Stimulated activated CD8-positive, alpha-beta memory T cell treated with anti-CD3 and anti-CD28 coated beads, Interleukin-12 subunit alpha, Interleukin-12 subunit beta, amount 100 ng/mL, for 1 hour (primary cell): ENCODE measurements around the gene PUS10.
"Not testable (repeated sequence)": the region's sequence is repeated elsewhere in the genome, so short reads cannot be mapped to it uniquely, and the experiment has no call there.

Source experiments
- DNase-seq: peaks from one replicate; pipeline ENCODE4 v3.0.0-alpha.2; 2020; ENCODE audit warnings: low read depth

Gene PUS10

DNA sequence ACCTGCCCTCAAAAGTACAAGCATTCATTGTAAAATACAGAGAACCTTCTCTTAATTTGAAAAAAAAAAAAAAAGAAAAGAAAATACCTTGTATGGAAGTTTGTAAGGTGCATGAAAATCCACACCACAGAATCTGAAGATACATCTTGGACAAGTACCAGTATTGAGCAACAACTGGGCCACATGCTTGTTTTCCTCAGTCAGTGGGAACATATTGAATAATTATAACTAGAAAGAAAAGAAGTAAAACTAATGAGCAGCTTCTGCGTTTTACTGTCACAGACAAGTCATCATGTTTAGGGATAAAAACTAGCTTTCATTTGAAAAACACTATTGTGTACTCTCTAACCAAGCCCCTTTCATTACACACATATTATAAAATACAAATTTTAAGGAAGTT is 6.4 kb downstream of the PUS10 start:
- DNase-seq, result no peak

DNA sequence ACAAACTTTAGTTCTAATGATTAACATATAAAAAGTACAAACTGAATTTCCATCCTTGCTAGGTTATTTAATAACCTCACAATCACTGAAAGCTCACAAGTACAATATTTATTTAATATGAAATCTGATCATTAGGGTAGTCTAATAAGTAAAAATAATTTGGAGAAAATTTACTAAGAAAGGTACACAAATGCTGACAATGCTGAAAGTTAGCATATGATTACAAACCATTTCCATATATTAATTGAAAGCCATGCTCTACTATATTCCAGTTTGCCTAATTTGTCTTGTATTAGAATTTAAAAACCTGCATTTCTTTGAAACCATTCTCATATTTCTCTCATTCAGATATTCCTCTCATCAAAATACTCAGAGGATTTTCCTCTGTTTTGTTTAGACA is 8.7 kb downstream of the PUS10 start:
- no peak for DNase-seq

DNA sequence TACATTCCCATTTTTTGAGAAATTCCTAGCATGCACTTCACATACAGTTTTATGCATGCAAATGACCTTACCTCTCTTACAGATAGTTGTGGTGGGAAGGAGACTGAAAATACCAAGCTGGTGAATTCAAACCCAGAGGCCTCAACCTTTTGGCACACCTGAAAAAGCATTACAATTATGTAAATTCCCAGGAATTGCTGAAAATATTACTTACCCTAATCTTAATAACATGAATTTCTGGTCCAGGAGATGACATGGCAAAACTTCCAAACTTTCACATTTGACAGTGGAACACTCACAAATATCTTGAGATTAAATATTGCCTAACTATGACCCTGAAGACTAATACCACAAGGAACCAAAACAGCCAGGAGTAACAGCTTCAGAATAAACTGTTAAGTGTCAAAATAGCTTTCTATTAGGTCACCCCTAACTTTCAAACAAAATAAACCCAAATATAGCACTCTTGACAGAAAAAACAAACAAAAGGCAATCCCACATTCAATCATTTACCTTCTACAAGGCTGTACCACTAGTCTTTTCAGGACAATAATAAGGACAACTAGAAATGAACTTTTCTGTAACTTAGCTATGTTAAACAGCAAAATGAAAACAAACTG is 11.5 kb downstream of the PUS10 start:
- no peak for DNase-seq

DNA sequence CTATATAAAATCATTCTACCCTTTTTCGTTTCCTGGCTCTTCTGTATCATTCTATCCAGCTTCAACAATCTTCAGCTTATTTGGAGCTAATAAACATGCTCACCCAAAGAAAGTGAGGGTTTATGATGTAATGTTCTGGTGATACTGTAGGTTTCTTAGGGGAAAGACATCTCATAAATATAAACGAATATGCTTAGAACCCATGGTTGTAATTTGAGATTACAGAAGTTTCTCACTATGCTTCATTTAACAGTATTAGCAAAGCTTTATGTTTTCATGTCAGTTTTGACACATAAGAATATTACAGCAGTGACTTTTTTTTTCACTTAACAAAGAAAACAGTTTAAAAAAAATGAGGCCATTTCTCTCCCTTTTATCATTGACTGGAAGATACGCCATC is 12.3 kb downstream of the PUS10 start:
- no peak for DNase-seq

DNA sequence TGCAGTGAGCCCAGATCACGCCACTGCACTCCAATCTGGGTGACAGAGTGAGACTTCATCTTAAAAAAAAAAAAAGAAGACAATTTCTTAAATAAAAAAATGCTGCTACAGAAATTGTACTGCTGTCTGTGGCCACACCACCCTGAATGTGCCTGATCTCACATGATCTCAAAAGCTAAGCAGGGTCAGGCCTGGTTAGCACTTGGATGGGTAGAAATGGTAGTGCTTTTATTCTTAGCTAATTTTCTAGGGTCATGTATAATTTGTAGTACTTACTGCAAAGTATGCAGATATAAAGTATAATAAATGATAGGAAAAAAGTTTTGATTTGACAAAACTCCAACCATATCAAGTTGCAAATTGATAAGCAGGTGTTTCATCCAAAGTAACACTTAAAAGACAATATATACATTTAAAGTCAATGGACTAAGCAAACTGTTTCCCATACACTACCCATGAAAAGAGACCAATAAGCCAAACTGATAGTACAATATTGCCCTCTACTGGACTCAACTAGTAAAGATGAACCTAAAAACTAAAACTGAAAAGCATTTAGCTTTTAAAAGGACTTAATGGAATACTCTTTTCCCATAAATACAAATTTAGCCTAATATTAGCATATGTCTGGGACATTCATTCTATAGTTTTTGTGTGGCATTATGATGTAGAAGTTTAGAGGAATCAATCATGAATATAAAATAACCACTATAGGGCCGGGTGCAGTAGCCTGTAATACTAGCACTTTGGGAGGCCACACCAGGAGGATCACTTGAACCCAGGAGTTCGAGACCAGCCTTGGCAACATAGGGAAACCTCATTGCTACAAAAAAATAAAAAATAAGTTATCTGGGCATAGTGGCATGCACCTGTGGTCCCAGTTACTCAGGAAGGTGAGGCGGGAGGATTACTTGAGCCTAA is 19.2 kb downstream of the PUS10 start:
- no peak for DNase-seq

DNA sequence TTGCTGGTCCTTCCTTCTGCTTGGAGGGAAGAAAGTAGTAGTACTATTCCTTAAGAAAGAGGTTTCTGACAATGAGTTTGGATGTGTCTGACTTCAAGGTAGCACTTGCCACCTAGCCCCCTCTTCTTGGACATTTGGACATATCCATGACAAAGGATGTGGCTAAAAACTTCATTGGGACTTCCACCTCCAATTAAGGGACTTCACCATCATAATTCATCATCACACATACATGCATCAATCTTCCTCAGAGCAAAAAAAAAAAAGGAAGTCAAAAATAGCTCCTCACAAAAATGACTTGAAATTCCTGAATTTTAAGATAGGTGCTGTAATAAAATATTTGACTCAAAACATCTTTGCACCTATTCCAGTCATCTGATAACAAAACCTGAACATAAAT is 23.9 kb downstream of the PUS10 start:
- DNase-seq, result no peak

DNA sequence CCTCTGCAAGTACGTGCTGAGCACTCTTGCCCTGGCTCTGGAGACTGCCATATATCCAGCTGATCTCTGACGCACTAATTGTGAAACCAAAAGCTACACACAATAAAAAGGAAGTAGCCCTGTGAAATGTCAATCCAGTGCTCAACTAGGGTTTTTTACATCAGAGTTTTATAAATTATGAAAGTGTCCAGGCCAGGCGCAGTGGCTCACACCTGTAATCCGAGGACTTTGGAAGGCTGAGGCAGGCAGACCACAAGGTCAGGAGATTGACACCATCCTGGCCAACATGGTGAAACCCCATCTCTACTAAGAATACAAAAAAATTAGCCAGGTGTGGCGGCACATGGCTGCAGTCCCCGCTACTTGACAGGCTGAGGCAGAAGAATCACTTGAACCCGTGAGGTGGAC is 25.1 kb downstream of the PUS10 start:
- DNase-seq, result no peak

DNA sequence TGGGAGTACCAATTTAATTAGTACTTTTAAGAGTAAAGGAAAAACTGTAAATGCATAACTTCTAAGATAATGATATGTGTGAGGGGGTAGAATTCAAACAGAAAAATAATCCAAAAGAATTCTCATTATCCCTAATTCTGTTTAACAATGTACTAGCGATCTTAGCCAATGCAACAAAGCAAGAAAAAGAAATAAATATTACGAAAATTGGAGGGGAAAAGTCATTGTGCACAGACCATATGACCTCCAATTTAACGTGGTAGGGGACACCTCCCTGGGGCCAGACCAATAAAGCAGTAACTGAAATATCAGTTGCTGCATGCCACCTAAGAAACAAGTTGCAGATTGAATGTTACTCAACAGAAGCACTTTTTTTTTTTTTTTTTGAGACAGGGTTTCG is 26.4 kb downstream of the PUS10 start:
- DNase-seq, result no peak

DNA sequence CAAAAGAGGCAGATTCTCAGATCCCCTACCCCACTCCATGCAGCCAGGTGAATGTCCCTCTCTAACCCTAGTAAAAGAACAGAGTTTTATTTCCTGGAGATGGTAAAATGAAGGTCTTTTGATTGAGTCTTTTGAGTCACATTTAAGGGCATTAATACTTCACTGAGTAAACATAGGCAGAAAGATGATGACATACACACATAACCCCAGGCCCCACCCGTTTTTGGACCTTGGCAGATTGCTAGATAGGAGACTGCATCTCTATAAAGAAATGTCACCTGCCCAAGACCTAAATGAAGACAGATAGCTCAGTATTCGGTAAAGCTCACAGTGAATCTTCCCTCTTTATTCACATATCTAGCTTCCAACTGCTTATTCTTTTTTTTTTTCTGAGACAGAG is 28.8 kb downstream of the PUS10 start:
- DNase-seq, result no peak

DNA sequence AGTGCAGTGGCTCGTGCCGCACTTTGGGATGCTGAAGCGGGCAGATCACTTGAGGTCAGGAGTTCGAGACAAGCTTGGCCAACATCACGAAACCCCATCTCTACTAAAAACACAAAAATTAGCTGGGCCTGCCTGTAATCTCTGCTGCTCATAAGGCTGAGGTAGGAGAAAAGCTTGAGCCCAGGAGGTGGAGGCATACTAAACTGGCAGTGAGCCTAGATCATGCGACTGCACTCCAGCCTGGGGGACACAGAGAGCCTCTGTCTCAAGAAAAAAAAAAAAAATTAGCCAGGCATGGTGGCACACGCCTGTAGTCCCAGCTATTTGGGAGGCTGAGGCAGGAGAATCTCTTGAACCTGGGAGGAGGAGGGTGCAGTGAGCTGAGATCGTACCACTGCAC is 30.4 kb downstream of the PUS10 start:
- DNase-seq, result not testable (repeated sequence)

DNA sequence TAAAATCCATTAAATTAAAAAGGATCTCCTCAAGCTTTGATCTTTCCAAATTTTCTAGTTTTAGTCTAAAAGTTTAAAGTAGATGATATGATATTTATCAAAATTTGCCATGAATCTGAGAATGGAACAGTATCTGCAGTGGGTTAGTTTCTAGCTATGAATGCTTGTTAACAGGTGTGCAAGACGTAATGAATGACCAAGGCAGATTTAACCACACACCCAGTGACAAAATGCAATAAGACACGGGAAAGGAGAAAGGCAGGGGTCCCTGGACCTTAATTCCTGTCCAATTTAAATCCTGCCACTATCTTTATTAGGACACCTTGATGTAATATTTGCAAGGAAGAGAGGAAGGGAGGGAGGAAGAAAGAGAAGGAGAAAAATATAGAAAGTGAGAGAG is 31.0 kb downstream of the PUS10 start:
- DNase-seq, result no peak

DNA sequence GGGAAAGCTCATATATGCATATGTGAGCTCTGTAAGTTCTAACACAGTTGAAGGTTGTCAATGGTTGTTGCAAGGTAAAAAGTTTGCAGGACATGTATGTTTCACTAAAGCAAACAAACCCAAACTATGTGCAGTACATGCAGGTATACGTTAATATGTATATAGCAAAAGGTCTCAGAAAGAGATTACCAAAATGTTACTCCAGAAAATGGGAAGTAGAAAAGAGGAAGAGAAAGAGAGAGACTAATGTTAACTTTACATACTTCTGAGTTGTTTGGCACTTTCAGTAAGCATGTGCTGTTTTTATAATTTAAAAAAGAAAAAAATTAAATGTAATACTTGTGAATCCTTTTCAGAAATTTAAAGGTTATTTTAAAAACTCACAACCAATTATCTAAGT is 33.3 kb downstream of the PUS10 start:
- no peak for DNase-seq

DNA sequence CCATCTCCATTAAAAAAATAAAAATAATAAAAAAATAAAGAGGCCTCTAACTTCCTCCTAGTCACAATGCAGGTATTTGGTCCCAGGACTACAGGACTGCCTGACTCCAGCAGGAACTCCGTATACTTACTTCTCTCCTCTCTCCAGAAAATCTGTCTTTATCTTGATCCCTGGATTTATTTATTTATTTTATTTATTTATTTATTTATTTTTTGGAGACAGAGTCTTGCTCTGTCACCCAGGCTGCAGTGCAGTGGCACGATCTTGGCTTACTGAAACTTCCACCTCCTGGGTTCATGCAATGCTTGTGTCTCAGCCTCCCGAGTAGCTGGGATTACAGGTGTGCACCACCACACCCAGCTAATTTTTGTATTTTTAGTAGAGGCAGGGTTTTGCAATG is 36.0 kb downstream of the PUS10 start:
- DNase-seq, result not testable (repeated sequence)

DNA sequence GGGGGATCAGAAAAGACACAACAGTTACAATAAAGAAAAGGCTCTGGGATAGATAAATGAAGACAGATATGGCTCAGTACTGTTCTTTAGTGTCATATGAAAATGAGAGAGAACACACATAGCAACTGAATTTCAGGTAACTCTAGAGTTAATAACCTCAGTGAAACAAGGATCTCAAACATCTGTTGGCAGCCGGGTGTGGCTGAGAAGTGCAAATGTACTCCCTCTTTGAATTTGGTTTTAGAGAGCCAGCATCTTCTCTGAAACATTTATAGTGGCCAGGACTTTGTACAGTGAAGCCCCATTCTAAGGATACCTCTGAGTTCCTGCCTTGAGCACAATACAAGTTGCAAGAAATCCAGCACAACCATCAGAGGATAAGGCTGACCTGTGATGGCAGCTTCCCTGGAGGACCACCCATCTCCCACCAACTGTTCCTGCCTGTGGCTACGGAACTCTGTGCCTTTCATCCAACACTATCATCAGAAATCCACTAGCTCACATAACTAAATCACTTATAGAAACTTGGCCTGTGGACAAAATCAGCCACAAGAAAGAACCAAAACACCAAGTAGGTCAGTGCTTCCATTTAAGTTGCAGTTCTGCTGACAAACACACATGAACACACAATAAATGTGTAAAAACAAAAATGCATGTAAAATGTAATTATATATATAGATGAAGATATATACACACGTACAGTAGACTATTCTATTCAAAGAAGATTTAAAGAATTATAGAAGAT is 37.8 kb downstream of the PUS10 start:
- no peak for DNase-seq

DNA sequence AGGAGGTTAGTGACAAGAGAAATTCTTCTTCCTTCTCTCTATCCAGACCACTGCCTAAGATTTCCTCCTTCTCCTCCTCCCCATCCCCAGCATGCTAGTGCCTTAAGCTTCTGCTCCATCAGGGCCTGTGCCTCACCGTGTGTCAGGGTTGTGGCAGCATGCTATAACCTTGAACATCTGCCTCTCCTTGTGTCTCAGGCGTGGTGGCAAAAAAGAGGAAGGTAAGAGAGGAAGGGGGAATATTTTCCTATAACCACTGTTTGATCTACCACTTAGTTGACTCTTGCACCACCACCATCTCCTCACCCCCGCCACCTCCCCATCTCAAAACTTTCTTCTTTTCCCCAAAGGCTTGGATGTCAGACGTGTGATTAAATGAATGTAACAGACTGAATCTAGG is 38.8 kb downstream of the PUS10 start:
- DNase-seq, result no peak

DNA sequence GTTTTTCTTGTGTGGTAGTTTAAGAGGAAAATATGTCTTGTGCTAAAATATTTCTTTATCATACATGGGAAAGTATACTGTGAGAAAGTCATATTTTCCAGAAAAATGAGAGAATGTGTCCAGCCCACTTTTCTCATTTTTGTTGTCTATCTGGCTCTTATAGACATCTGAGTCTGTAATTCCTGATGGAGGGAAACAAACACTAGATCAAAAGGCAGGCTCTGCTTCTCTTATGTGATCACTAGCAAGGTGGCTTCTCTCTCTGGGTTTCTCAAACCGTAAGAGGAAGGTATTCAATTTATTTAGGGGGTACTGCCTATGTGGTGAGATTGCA is 40.5 kb downstream of the PUS10 start:
- DNase-seq, result no peak

DNA sequence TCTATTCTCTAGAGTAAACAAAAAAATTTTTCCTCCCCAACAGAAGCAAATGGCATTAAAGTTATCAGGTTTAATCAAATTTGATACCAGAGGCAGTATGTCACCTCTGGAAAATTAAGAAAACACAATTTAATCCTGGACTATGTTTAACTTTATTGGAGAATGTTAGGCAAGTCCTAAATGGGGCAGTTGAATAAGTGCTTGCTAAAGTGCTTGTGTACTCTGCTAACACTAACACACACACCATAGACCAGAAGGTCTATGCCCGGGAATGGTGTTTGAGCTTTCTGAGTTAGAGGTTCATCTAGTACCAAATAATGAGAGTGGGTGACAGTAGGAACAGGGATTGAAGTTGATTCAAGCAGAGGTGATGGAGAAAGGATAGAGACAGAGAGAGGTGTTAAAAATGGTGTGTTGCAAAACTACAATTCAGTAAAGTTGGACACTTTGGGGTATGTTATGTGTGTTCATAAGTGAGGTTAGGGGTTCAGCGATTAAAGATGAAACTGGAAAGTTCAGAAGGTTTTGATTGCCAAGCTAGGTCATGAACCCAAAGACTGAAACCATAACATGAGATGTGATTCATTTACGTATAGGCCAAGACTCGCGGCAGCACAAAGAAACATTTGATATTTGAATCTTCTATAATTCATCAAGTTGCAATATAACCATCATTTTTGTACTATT is 41.0 kb downstream of the PUS10 start:
- no peak for DNase-seq

DNA sequence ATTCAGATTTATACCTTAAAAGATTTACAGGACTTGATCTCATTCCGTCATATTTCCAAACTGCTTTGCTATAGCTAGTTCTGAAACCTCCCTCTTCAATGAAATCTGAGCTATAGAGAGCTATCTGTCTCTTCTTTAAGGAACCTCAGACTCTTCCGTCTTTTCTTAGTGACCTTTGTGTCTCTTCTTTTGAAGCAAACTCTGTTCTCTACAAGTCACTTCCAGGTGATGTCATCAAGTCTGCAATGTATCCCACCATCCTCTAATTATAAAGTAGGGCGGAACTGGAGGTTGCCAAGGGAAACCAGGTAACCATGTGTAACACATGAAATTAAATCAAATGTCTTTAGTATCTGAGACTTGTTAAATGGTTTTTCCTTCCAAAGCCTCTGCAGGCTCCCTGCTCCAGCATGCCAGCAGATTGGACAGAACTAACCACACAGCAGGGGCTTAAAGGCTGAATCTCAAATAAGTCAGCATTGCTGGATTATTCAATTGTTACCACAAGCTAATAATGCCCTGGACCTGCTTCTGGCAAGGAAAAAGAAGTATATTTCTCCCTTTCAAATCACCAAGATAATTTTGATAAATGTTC is 41.7 kb downstream of the PUS10 start:
- no peak for DNase-seq

DNA sequence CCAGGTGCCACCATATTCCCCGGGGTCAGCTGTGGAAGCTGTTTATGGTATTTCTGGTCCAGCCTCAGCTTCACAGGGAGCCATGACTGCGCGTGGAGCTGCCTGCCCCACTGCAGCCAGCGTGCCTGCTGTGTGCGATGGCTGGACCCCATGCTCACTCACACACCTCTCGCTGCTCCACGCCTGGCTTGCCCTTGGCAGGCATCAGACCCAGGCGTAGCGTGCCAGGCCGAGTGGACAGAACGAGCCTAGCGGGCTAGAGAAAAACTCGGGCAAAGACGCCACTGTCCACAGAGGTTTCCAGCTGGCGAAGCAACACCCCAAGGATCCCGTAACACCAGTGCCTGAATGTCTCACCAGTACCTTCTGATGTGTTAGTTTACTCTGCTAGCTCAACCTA is 43.4 kb downstream of the PUS10 start:
- no peak for DNase-seq

DNA sequence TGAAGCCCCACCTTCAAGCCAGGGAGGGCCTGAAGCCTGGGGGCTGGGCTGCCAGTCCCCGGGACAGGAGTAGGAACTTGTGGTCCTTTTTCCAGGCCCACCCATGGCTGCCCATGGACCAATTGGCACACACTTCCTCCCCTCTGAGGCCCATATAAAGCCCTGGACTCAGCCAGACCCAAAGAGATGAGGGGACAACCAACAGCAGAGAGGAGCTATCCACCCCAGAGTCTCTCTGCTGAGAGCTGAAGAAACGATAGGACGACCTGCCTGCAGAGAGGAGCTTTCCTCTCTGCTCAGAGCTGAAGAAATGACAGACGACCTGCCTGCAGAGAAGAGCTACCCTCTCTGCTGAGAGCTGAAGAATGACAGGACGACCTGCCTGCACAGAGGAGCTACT is 44.4 kb downstream of the PUS10 start:
- DNase-seq, result no peak

DNA sequence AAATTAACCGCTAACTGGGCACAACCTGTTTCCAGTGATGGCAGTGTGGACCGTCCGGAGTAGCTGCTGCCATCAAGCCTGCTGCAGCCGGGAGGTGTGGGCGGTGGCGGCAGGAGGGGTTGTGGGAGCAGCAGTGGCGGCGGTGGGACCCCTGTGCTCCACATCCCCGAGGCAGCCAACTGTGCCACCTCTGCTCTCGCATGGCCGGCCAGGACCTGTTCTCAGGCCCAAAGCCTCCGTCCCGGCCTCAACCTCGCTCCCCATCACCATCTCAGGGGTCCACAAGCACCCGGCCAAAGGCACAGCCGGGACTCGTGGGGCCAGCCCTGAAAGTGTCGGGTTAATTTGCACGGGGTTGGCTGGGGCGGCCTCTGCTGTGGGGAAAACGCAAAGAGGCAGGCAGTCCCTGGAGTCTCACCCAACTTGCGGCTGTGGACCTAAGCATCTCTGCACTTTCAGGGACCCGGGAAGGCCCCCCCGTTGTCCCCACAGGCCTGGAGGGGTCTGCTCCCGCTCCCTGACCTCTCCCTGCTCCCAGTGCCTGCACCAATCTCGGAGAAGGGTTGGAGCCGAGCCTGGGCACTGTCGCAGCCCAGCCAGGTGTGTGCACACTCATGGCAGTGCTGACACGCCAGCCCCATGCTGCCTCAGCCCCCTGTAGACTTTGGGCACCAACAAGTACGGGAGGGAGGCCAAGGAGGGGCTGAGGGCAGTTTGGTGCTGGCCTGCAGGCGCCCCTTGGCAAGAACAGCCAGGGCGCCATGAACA is 45.0 kb downstream of the PUS10 start:
- no peak for DNase-seq
